ENCODE measurements around the gene GABRG3. TPM values are rescaled to one million over a fixed set of nuclear protein-coding genes. Genes with fewer than 3 reads are reported as not detected.

Gene GABRG3
- total RNA-seq, 1 experiment from 2014 or later, result not detected

DNA sequence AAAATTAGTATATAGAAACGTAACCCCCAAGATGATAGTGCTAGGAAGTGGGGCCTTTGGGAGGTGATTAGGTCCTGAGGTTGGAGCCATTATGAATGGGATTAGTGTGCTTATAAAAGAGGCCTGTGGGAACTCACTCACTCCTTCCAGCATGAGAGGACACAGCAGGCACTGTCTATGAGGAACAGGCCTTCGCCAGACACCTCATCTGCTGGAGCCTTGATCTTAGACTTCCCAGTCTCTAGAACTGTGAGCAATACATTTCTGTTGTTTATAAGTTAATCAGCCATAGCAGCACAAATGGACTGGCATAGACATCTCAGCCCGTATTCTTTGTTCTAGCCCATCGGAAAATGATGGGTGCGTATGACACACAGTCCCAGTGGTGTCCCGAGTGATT lies 152.3 kb downstream of the GABRG3 start:
- H3K4me1 Mint-ChIP-seq (ENCODE audit: low read depth, unreplicated experiment), result no peaks in the 10 kb centered on the region
- H3K9me3 Mint-ChIP-seq (ENCODE audit: low read depth, unreplicated experiment), result no peaks in the 10 kb centered on the region
- no TSS peak for BruUV-seq (replicated peaks)
- intact Hi-C loops (cut with micrococcal nuclease; ENCODE audit: unreplicated experiment), result no loop called here
- H3K27ac Mint-ChIP-seq (ENCODE audit: unreplicated experiment), result no peak overlapping the region
- no peaks in the 10 kb centered on the region for H3K27me3 Mint-ChIP-seq (ENCODE audit: unreplicated experiment)
- no peak for DNase-seq
- CTCF ChIA-PET, result no interaction called here
- H3K36me3 Mint-ChIP-seq (ENCODE audit: insufficient read depth, unreplicated experiment), result no peaks in the 10 kb centered on the region
- H3K4me3 Mint-ChIP-seq (ENCODE audit: low read depth, unreplicated experiment), result no peak overlapping the region
- TF ChIP-seq, protein P1, sequence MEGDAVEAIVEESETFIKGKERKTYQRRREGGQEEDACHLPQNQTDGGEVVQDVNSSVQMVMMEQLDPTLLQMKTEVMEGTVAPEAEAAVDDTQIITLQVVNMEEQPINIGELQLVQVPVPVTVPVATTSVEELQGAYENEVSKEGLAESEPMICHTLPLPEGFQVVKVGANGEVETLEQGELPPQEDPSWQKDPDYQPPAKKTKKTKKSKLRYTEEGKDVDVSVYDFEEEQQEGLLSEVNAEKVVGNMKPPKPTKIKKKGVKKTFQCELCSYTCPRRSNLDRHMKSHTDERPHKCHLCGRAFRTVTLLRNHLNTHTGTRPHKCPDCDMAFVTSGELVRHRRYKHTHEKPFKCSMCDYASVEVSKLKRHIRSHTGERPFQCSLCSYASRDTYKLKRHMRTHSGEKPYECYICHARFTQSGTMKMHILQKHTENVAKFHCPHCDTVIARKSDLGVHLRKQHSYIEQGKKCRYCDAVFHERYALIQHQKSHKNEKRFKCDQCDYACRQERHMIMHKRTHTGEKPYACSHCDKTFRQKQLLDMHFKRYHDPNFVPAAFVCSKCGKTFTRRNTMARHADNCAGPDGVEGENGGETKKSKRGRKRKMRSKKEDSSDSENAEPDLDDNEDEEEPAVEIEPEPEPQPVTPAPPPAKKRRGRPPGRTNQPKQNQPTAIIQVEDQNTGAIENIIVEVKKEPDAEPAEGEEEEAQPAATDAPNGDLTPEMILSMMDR (IDR thresholded peaks at IDR 0.05; ENCODE audit: unreplicated experiment), result no peak

DNA sequence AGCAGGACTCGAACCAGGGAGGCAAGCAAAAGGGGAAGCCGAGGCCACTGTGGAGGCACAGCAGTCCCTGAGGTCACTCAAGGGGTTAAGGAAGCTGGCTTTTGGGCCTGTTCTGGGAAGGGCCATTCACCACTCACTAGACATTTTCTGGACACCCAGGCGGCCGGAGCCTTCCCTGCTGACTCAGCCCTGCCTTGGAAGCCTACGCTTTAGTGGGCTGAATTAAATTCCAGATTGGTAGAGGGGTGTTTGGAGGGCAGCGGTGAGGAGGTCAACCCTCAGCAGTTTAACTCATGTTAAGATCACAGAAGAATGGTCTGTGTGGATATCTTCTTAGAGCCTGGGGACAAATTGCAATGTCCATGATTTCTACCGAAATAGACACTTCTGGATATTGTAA lies 152.8 kb downstream of the GABRG3 start:
- Mint-ChIP-seq H3K27me3 (ENCODE audit: unreplicated experiment) (no peaks in the 10 kb centered on the region), H3K4me1 (ENCODE audit: low read depth, unreplicated experiment) (no peaks in the 10 kb centered on the region), H3K27ac (ENCODE audit: unreplicated experiment) (no peak overlapping the region), H3K36me3 (ENCODE audit: insufficient read depth, unreplicated experiment) (no peaks in the 10 kb centered on the region), H3K9me3 (ENCODE audit: low read depth, unreplicated experiment) (no peaks in the 10 kb centered on the region), H3K4me3 (ENCODE audit: low read depth, unreplicated experiment) (no peak overlapping the region)
- CTCF ChIA-PET, result no interaction called here
- TF ChIP-seq, protein P1 (IDR thresholded peaks at IDR 0.05; ENCODE audit: unreplicated experiment), result no peak
- intact Hi-C loops (cut with micrococcal nuclease; ENCODE audit: unreplicated experiment), result no loop called here
- no TSS peak for BruUV-seq (replicated peaks)
- no peak for DNase-seq

DNA sequence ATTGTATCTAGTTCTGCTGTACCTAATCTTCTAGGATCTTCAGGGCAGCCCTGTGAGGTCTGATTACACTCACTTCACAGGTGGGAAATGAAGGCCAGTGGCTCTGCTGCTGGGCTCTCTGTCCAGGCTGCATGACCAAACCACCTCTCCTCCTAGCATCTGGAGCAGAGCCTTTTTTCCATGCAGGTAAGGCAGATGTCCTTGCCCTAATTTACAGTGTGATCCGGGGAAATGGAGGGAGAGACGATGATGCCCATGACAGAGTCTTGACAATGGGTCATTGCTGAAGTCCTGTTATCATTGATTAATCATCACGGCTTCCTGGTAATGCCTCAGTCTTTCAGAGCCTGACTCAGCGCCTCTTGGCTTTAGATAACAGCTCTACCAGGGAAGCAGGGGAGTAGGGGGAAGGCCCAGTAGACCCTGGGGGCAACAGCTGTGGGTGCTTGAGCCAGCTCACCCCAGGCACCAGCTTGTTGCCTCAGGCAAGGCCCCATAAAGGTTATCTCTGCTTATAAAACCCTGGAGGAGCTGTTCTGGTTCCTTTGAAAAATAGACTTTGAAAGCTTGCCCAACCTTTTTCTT lies 153.4 kb downstream of the GABRG3 start:
- no peaks in the 10 kb centered on the region for H3K4me1 Mint-ChIP-seq (ENCODE audit: low read depth, unreplicated experiment)
- H3K27me3 Mint-ChIP-seq (ENCODE audit: unreplicated experiment), result no peaks in the 10 kb centered on the region
- BruUV-seq (replicated peaks), result no TSS peak
- DNase-seq, result no peak
- no peak overlapping the region for H3K27ac Mint-ChIP-seq (ENCODE audit: unreplicated experiment)
- H3K9me3 Mint-ChIP-seq (ENCODE audit: low read depth, unreplicated experiment), result no peaks in the 10 kb centered on the region
- TF ChIP-seq, protein P1 (IDR thresholded peaks at IDR 0.05; ENCODE audit: unreplicated experiment), result no peak
- H3K4me3 Mint-ChIP-seq (ENCODE audit: low read depth, unreplicated experiment), result no peak overlapping the region
- intact Hi-C loops (cut with micrococcal nuclease; ENCODE audit: unreplicated experiment), result no loop called here
- CTCF ChIA-PET, result no interaction called here
- H3K36me3 Mint-ChIP-seq (ENCODE audit: insufficient read depth, unreplicated experiment), result no peaks in the 10 kb centered on the region

DNA sequence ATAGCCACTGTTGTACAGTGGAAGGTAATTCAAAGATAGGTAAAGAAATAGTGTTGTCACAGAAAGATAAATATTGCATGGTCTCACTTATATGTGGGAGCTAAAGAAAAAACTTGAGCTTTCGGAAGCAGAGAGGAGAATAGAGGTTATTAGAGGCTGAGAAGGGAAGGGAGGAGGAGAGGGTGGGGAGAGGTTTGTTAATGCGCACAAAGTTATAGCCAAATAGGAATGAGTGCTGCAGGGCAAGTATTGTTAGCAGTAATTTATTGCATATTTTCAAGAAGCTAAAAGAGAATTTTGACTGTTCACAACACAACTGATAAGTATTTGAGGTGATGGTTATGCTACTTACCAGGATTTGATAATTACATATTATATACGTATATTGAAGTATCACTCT lies 154.2 kb downstream of the GABRG3 start:
- Mint-ChIP-seq H3K9me3 (ENCODE audit: low read depth, unreplicated experiment) (no peaks in the 10 kb centered on the region), H3K4me3 (ENCODE audit: low read depth, unreplicated experiment) (no peak overlapping the region), H3K27me3 (ENCODE audit: unreplicated experiment) (no peaks in the 10 kb centered on the region), H3K4me1 (ENCODE audit: low read depth, unreplicated experiment) (no peaks in the 10 kb centered on the region), H3K36me3 (ENCODE audit: insufficient read depth, unreplicated experiment) (no peaks in the 10 kb centered on the region), H3K27ac (ENCODE audit: unreplicated experiment) (no peak overlapping the region)
- BruUV-seq (replicated peaks), result no TSS peak
- CTCF ChIA-PET, result no interaction called here
- TF ChIP-seq, protein P1 (IDR thresholded peaks at IDR 0.05; ENCODE audit: unreplicated experiment), result no peak
- intact Hi-C loops (cut with micrococcal nuclease; ENCODE audit: unreplicated experiment), result no loop called here
- DNase-seq, result no peak

All from Calu3 (cell line).